Frontal cortex (tissue), 4 donors: ENCODE results near the gene MT1M. TPM values are rescaled to one million over a fixed set of nuclear protein-coding genes. Genes with fewer than 3 reads are reported as not detected.
"Not testable (repeated sequence)": the region's sequence is repeated elsewhere in the genome, so short reads cannot be mapped to it uniquely, and the experiment has no call there.

Experiments
- DNase-seq, 2 donors: peaks; one replicate each; pipeline ENCODE4 v3.0.0; 2012; ENCODE audit warnings: low spot score in 2 of 2
- FAIRE-seq: peaks from 2 replicates; lab custom pipeline; 2012; peaks lifted over from hg19 to GRCh38; lab: Jason Lieb, UNC
- total RNA-seq: library from RNA; depleted of rRNA; stranded (reverse); fragments of >200 nt; gene quantifications from one replicate; pipeline ENCODE4 v1.2.3, GENCODE V29; 2014
- donor health status: control.
- donor health status: control.
- donor health status: control.

The MT1M gene
- total RNA-seq, 1 donor from 2014 or later: not detected

DNA sequence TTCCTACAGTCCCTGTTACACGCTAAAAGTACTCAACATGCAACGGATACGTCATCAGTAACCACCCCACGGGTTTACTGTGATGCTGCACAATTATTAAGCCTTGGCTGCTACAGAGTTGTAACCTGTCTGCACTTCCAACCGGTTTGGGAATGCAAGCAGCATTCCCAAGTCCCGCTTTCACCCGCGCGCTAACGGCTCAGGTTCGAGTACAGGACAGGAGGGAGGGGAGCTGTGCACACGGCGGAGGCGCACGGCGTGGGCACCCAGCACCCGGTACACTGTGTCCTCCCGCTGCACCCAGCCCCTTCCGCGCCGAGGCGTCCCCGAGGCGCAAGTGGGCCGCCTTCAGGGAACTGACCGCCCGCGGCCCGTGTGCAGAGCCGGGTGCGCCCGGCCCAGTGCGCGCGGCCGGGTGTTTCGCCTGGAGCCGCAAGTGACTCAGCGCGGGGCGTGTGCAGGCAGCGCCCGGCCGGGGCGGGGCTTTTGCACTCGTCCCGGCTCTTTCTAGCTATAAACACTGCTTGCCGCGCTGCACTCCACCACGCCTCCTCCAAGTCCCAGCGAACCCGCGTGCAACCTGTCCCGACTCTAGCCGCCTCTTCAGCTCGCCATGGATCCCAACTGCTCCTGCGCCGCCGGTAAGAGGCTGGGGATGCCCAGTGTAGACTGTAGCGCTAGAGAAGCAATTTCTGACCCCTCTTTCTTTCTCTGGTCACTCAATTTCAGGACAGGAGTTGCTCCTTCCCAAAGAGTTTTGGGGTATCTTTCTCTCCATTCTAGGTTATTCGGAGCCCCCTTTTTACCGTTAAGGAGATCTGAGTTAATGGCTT is 24.2 kb upstream of the MT1M start, which contains the start of gene MT2A:
Gene MT2A (plus strand): TSS at position 542 of the 833 bp plus-strand sequence. CDS start 72 bp downstream, at position 614.
- DNase-seq: peak; percentile 87 to 91
- FAIRE-seq: no peak

DNA sequence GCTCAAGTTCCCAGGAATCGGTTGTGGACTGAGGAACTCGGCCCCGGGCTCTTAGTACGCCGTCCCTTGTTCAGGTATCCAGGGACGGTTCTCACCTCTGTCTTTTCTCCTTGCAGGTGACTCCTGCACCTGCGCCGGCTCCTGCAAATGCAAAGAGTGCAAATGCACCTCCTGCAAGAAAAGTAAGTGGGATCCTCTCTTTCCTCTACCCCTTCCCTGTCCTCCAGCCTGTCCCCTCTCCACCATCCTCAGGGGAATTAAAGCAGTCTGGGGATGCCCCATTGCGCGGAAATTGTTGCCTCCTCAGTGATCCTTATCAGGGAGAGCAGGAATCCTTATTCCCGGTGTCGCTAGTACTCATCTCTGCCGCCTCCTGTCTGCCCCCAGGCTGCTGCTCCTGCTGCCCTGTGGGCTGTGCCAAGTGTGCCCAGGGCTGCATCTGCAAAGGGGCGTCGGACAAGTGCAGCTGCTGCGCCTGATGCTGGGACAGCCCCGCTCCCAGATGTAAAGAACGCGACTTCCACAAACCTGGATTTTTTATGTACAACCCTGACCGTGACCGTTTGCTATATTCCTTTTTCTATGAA is 23.5 kb upstream of the MT1M start:
- no peak for DNase-seq
- FAIRE-seq: no peak

DNA sequence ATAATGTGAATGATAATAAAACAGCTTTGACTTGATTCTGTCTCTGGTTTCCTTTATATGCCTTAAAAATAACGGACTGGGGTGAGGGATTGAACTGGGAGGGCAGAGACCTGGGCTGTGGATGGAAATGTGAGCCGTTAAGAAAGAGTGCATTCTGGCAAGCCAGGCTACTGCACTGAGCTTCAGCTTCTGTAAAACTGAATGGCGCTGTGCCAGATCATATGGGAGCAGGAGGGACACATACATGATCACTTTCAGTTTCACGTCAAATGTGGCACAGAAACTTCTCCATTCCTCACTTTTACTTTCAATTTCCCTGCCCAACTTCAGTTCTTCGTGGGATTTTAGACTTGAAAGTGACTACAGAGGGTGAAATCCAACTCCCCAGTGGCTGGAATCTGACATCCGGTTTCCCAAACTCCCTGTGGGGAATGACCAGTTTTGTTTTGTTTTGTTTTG is 23.0 kb upstream of the MT1M start:
- FAIRE-seq (no peak), DNase-seq (no peak)

DNA sequence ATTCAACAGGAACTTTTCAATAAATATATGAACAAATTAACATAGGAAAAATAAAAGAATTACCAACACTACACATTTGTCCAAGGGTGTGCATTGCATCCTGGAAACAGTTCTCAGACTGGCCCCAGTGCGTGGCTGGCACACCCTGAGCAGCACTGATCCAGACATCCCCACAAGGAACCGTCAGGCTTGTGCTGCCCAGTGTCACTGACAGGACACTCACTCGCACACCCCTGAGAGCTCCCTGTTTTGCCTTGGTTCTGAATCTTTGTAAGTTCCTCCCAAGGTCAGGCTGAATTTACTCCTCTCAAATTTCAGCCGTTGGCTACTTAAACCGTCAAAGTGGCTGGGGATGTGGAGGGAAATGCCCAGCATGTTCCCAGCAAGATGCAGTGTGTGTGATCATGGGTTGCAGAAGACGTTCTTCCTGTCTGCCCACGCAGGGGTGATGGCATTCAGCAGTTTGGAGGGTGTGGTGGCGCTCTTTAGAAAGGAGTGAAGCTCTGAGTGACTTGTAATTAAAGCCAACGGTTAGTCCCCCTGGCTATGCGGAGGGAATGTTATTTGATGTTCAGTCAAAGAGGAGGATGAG is 22.3 kb upstream of the MT1M start:
- FAIRE-seq (no peak), DNase-seq (no peak)

DNA sequence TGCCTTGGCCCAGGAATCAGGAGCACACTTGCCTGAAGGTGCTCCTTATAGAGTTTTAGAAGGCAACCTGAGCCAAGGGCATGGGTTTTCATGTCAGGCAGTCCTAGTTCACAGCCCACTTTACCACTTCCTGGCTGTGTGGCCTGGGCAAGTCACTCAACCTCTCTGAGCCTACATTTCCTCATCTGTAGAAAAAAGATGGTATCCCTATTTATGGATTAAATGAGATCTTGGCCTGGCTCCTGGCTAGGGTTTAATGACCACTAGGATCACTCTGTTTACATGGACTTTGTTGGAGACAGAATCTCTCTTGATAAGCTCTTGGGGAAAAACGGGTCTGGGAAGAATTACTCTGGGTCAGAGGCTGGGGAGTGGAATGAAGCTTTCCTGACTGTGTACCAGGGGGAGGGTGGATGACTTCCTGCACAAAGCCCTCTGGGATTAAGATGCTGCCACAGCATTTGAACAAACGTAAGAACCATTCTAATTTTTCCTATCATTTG is 21.8 kb upstream of the MT1M start:
- DNase-seq (no peak), FAIRE-seq (no peak)

DNA sequence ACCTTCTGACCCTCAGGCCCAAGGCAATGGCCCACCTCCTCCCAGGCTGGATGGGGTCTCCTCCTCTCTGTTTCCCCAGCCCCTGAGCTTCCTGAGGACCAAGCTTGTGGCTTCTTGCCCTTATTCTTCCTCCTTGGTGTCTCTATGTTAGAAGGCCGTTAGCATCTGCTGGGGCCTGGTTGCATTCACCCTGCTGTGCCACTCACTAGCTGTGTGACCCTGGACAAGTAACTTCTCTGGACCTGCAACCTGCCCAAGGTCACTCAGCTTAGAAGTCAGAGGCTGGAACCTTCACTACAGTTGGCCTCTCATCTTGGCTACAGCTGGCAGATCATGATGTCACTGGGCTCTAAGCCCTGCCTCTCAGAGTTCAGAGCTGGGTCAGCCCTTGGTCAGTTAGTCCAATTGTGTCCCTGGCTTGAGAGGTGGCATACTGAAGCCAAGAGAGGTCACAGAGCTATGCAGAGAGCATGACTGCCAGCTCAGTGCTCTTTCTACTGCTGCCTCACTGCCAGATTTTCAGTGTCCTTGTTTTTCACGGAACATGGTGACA is 21.1 kb upstream of the MT1M start:
- DNase-seq (no peak), FAIRE-seq (no peak)

DNA sequence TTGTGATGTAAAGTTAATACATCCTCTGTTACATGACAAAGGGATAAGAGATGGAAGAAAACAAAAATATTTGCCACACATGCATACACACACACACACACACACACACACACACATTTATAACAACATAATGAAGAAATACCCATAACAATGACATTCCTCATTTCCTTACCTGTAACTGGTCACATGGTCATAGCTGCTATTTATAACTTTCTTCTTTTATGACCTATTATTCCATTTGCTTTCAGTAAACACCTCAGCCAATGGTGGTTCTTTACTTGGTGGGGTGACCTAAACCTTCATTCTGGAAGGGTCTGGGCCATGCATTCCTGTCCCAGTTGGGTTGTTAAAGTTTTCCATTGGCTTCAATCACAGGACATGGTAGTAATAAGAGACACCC is 18.8 kb upstream of the MT1M start:
- no peak for FAIRE-seq
- DNase-seq: no peak

DNA sequence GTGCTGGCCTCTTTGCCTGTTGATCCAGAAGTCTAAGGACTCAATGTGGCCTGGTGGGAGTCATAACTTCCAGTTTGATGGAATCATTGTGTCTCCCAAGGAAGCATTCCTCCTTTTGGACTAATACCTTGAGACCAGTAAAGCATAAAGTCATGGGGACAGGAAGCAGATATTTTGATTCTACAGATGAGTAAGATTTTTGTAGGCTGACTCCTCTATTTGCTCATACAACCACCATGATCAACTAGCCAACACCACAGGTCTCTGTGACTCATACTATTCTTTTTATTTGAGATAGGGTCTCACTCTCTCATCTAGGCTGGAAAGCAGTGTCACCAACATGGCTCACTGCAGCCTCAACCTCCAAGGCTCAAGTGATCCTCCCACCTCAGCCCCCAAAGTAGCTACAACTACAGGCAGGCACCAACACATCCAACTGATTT is 17.9 kb upstream of the MT1M start:
- no peak for DNase-seq

DNA sequence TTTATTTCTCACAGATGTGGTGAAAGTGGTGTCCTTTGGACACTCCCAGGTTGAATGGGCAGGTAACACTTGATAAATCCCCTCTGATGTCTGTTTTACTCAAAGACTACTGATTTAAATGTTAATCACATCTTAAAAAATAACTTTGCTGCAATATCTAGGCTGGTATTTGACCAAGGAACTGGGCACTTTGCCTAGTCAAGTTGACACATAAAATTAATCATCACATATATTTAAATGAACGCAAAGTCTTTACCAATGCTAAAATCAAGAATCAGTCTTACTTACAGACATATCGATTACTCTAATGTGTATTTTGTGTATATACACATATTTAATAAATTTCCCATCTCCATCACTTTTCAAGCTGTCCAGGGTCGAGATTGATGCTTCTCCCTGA is 17.1 kb upstream of the MT1M start:
- no peak for FAIRE-seq
- DNase-seq: no peak

More for the DNA sequence above, 17.9 kb upstream of the MT1M start:
- FAIRE-seq: no peak

DNA sequence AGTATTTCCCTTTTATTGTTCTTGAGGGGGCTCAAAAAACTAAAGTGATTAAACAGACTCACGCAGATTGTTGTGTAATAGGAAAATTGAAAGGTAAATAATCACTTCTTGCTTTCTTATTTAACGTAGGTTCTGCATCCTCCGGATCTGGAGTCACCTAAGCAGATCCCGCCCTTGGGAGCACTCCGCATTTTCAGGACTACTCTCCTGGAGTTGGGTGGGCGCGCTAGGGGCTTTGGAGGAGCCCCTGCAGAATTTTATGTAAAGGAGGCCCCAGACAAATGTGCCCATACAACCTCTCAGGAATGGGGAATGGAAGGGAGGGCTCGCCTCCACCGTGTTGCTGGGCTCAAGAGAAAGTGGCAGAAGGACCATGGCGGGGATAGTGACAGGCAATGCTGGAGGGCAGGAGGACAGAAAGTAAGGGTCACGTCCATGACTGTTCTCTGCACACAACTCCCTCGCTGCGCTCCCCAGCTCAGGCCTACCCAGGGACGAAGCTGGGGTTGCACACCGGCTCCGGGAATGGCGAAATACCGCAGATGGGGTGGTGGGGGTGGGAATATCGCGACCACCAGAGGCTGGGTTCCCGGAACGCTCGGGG is 15.7 kb upstream of the MT1M start:
- DNase-seq: no peak
- no peak for FAIRE-seq

DNA sequence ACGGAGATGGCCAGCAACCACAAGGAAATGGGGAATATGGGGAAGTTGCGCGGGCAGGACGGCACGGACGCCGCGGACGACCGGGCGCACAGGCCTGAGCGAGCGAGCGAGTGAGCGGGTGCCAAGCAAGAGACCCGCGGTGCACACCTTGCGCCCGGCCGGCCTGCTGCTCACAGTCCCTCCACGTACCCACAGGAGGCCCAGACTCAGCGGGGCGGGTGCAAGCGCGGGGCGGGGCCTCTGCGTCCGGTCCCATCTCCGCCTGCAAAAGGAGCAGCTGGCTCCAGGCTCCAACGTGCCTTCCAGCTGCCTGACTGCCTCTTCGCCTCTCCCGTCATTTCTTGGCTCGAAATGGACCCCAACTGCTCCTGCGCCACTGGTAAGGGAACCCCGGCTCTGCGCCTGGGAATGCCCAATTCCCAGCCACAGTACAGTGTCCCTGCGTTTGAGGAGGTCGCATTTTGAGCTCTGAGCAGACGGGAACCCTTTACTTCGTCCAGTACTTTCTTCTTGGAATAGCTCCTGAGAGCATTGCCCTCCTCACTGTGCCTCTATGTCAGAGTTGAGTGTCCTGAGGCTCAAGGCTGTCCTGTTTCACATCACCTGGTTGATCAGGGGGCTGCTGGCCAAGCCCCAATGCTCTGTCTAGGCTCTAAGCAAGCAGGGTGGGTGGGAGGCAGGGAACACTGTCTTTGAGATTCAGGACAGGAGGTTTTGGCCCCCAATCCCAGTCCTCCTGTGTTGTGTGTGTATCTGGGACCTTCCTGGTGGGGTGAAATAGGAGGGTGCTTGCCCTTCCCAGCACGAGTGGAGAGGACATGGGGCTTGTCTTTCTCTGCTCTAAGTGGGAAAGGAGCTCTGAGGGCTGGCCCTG is 15.0 kb upstream of the MT1M start:
- FAIRE-seq (no peak), DNase-seq (peak in 1 of 2 donors; percentile 58)

DNA sequence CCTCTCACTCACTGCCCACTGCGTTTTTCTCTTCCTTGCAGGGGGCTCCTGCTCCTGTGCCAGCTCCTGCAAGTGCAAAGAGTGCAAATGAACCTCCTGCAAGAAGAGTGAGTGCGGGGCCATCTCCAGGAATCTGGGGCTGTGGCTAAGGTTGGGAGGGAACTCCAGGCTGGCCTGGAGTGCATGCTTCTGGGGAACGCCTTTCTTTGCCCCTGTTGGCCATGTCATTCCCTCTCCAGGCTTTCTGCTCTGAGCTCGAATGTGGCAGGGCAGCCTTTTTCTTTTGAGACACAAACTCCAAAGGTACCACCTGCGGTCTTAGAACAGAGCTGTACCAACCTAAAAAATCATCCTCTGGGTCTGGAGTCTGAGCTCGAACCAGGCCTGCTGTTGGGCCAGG is 14.3 kb upstream of the MT1M start:
- FAIRE-seq (no peak), DNase-seq (no peak)

DNA sequence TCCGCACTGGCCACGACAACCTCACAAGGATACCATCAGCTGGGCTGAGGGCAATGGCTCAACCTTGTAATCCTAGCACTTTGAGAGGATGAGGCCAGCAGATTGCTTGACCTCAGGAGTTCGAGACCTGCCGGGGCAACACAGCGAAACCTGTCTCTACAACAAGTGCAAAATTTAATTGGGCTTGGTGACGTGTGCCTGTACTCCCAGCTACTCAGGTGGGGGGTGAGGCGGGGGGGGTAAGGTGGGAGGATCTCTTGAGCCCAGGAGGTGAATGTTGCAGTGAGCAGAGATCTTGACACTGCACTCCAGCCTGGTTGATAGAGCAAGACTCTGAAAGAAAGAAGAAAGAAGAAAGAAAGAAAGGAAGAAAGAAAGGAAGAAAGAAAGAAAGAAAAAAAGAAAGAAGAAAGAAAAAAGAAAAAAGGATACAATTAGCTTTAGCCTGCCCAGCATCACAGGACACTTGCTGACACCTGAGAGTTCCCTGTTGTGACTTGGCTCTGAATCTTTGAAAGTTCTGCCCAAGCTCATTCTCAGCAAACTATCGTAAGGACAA is 12.0 kb upstream of the MT1M start:
- DNase-seq: no peak
- no peak for FAIRE-seq

DNA sequence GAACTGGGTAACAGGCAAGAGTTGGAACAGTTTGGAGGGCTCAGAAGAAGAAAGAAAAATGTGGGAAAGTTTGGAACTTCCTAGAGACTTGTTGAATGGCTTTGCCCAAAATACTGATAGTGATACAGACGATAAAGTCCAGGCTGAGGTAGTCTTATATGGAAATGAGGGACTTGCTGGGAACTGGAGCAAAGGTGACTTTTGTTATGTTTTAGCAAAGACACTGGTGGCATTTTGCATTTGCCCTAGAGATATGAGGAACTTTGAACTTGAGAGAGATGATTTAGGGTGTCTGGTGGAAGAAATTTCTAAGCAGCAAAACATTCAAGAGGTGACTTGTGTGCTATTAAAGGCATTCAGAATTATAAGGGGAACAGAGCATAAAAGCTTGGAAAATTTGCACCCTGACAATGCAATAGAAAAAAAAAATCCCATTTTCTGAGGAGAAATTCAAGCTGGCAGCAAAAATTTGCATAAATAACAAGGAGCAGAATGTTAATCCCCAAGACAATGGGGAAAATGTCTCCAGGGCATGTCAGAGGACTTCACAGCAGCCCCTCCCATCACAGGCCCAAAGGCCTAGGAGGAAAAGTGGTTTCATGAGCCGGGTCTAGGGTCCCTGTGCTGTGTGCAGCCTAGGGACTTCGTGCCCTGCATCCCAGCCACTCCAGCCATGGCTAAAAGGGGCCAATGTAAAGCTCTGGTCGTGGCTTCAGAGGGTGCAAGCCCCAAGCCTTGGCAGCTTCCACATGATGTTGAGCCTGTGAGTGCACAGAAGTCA is 10.6 kb upstream of the MT1M start:
- not testable (repeated sequence) for FAIRE-seq, DNase-seq

DNA sequence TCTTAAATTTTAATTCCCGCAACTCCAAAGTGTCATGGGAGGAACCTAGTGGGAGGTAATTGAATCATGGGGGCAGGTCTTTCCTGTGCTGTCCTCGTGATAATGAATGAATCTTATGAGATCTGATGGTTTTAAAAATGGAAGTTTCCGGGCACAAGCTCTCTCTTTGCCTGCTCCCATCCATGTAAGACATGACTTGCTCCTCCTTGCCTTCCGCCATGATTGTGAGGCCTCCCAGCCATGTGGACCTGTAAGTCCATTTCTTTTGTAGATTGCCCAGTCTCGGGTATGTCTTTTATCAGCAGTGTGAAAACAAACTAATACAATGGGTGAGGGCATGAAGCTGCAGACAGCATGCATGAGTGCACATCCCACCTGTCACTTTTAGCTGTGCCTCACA is 9.3 kb upstream of the MT1M start:
- FAIRE-seq, DNase-seq: not testable (repeated sequence)

DNA sequence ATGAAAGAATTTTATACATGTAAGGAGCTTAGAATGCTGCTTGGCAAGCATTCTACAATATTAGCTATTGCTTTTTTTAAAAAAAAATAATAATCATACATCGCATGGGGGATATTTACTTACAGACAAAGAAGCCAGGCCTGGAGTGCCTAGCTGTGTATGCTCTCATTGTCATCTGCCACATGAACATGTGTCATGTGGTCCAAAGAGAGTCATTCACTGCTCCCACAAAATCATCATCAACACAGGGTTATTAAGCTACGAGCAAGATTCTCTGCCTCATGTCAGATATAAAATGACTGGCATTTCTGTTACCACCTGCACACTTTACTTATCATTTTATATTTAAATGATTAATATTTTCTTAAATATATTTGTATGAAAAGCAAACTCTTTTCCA is 8.8 kb upstream of the MT1M start:
- FAIRE-seq (no peak), DNase-seq (no peak)

DNA sequence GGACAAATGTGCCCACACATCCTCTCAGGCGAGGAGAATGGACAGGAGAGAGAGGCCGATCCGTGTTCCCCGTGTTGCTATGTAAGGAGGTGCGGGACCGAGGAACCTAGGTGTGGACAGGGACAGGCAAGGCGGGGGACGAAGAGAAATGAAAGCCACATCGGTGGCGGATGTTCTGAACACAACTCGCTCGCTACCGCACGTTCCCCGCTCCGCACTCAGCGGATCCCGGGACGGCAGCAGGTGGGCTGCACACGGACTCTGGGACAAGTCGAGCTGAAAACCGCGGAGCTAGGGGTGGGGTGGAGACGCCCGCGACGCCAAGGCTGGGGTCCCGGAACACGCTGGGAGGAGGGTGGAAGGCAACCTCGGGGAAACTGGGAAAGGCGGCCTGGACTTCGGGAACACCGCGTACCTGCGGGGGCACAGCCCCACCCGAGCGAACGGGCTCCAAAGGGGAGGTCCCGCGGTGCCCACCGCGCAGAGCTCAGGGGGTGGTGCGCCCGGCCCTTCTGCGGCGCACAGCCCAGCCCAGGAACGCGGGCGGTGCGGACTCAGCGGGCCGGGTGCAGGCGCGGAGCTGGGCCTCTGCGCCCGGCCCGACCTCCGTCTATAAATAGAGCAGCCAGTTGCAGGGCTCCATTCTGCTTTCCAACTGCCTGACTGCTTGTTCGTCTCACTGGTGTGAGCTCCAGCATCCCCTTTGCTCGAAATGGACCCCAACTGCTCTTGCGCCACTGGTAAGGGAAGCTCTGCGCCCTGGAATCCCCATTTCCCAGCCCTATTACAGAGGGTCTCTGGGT is 7.1 kb upstream of the MT1M start, which contains the start of gene MT1E:
Gene MT1E (plus strand): TSS at position 642 of the 803 bp plus-strand sequence. CDS start 71 bp downstream, at position 713.
- peak in 1 of 2 donors; percentile 67 for DNase-seq
- FAIRE-seq: no peak
